ENCODE data around the gene ZBTB46.

Gene ZBTB46

GRCh38 chr20:63828124-63828523 is 2.9 kb downstream of the ZBTB46 start:
- H3K9ac ChIP-seq (ENCODE audit: low read depth, low read length) = no peak overlapping the region
- no peaks in the 10 kb centered on the region for H3K36me3 ChIP-seq (ENCODE audit: control insufficient read depth, insufficient read depth, low read length)
- H3K4me1 ChIP-seq (ENCODE audit: control insufficient read depth, insufficient read depth, low read length) = peaks cover 14% of the 10 kb centered on the region
- no peak overlapping the region for H3K27ac ChIP-seq (ENCODE audit: low read depth, low read length)
- peaks cover 33% of the 10 kb centered on the region for H3K27me3 ChIP-seq (ENCODE audit: control insufficient read depth, insufficient read depth, low read length)
- no peaks in the 10 kb centered on the region for H3K9me3 ChIP-seq (ENCODE audit: control insufficient read depth, insufficient read depth, low read length)
- no peak overlapping the region for H3K4me3 ChIP-seq (ENCODE audit: low read depth, low read length)

GRCh38 chr20:63826753-63827152 is 4.3 kb downstream of the ZBTB46 start:
- Histone ChIP-seq H3K9me3 (ENCODE audit: control insufficient read depth, insufficient read depth, low read length) (no peaks in the 10 kb centered on the region), H3K27ac (ENCODE audit: low read depth, low read length) (no peak overlapping the region), H3K4me1 (ENCODE audit: control insufficient read depth, insufficient read depth, low read length) (peaks cover 14% of the 10 kb centered on the region)

GRCh38 chr20:63825331-63826118 is 5.5 kb downstream of the ZBTB46 start:
- Histone ChIP-seq H3K4me3 (ENCODE audit: low read depth, low read length) (no peak overlapping the region), H3K36me3 (ENCODE audit: control insufficient read depth, insufficient read depth, low read length) (no peaks in the 10 kb centered on the region), H3K9ac (ENCODE audit: low read depth, low read length) (no peak overlapping the region), H3K4me1 (ENCODE audit: control insufficient read depth, insufficient read depth, low read length) (peaks cover 14% of the 10 kb centered on the region), H3K9me3 (ENCODE audit: control insufficient read depth, insufficient read depth, low read length) (no peaks in the 10 kb centered on the region), H3K27ac (ENCODE audit: low read depth, low read length) (no peak overlapping the region), H3K27me3 (ENCODE audit: control insufficient read depth, insufficient read depth, low read length) (peaks cover 15% of the 10 kb centered on the region)

More at GRCh38 chr20:63826753-63827152, 4.3 kb downstream of the ZBTB46 start:
- H3K4me3 ChIP-seq (ENCODE audit: low read depth, low read length) = no peak overlapping the region
- peaks cover 19% of the 10 kb centered on the region for H3K27me3 ChIP-seq (ENCODE audit: control insufficient read depth, insufficient read depth, low read length)
- no peak overlapping the region for H3K9ac ChIP-seq (ENCODE audit: low read depth, low read length)
- H3K36me3 ChIP-seq (ENCODE audit: control insufficient read depth, insufficient read depth, low read length) = no peaks in the 10 kb centered on the region

- Histone ChIP-seq H3K4me1 (ENCODE audit: control insufficient read depth, insufficient read depth, low read length) (0 out of 2 replicates have a peak, but pooled peaks cover 4% of the 10 kb centered on the region), H3K27me3 (ENCODE audit: control insufficient read depth, insufficient read depth, low read length) (0 out of 2 replicates have a peak, but pooled peaks cover 3% of the 10 kb centered on the region), H3K27ac (ENCODE audit: low read depth, low read length) (no peak overlapping the region), H3K36me3 (ENCODE audit: control insufficient read depth, insufficient read depth, low read length) (no peaks in the 10 kb centered on the region), H3K9me3 (ENCODE audit: control insufficient read depth, insufficient read depth, low read length) (no peaks in the 10 kb centered on the region), H3K9ac (ENCODE audit: low read depth, low read length) (no peak overlapping the region), H3K4me3 (ENCODE audit: low read depth, low read length) (no peak overlapping the region)
Observed at GRCh38 chr20:63823691-63824311, 7.3 kb downstream of the ZBTB46 start.

GRCh38 chr20:63822276-63822696 is 8.8 kb downstream of the ZBTB46 start:
- H3K9ac ChIP-seq (ENCODE audit: low read depth, low read length) = no peak overlapping the region
- H3K27ac ChIP-seq (ENCODE audit: low read depth, low read length) = no peak overlapping the region
- H3K9me3 ChIP-seq (ENCODE audit: control insufficient read depth, insufficient read depth, low read length) = no peaks in the 10 kb centered on the region
- no peaks in the 10 kb centered on the region for H3K27me3 ChIP-seq (ENCODE audit: control insufficient read depth, insufficient read depth, low read length)
- H3K4me1 ChIP-seq (ENCODE audit: control insufficient read depth, insufficient read depth, low read length) = no peaks in the 10 kb centered on the region
- no peak overlapping the region for H3K4me3 ChIP-seq (ENCODE audit: low read depth, low read length)
- H3K36me3 ChIP-seq (ENCODE audit: control insufficient read depth, insufficient read depth, low read length) = no peaks in the 10 kb centered on the region

GRCh38 chr20:63821811-63822210 is 9.3 kb downstream of the ZBTB46 start:
- Histone ChIP-seq H3K9ac (ENCODE audit: low read depth, low read length) (no peak overlapping the region), H3K4me1 (ENCODE audit: control insufficient read depth, insufficient read depth, low read length) (no peaks in the 10 kb centered on the region)

GRCh38 chr20:63819224-63819921 is 11.7 kb downstream of the ZBTB46 start:
- Histone ChIP-seq H3K9ac (ENCODE audit: low read depth, low read length) (no peak overlapping the region), H3K9me3 (ENCODE audit: control insufficient read depth, insufficient read depth, low read length) (no peaks in the 10 kb centered on the region), H3K36me3 (ENCODE audit: control insufficient read depth, insufficient read depth, low read length) (no peaks in the 10 kb centered on the region), H3K4me1 (ENCODE audit: control insufficient read depth, insufficient read depth, low read length) (no peaks in the 10 kb centered on the region), H3K4me3 (ENCODE audit: low read depth, low read length) (no peak overlapping the region), H3K27me3 (ENCODE audit: control insufficient read depth, insufficient read depth, low read length) (no peaks in the 10 kb centered on the region), H3K27ac (ENCODE audit: low read depth, low read length) (no peak overlapping the region)

More at GRCh38 chr20:63821811-63822210, 9.3 kb downstream of the ZBTB46 start:
- no peaks in the 10 kb centered on the region for H3K27me3 ChIP-seq (ENCODE audit: control insufficient read depth, insufficient read depth, low read length)
- H3K36me3 ChIP-seq (ENCODE audit: control insufficient read depth, insufficient read depth, low read length) = no peaks in the 10 kb centered on the region
- no peak overlapping the region for H3K4me3 ChIP-seq (ENCODE audit: low read depth, low read length)
- H3K27ac ChIP-seq (ENCODE audit: low read depth, low read length) = no peak overlapping the region
- no peaks in the 10 kb centered on the region for H3K9me3 ChIP-seq (ENCODE audit: control insufficient read depth, insufficient read depth, low read length)

- H3K4me1 ChIP-seq (ENCODE audit: control insufficient read depth, insufficient read depth, low read length) = no peaks in the 10 kb centered on the region
- H3K27ac ChIP-seq (ENCODE audit: low read depth, low read length) = no peak overlapping the region
Observed at GRCh38 chr20:63815615-63816253, 15.3 kb downstream of the ZBTB46 start.

GRCh38 chr20:63814891-63815614 is 16.0 kb downstream of the ZBTB46 start:
- Histone ChIP-seq H3K9me3 (ENCODE audit: control insufficient read depth, insufficient read depth, low read length) (no peaks in the 10 kb centered on the region), H3K27ac (ENCODE audit: low read depth, low read length) (no peak overlapping the region), H3K36me3 (ENCODE audit: control insufficient read depth, insufficient read depth, low read length) (no peaks in the 10 kb centered on the region), H3K4me1 (ENCODE audit: control insufficient read depth, insufficient read depth, low read length) (no peaks in the 10 kb centered on the region), H3K27me3 (ENCODE audit: control insufficient read depth, insufficient read depth, low read length) (no peaks in the 10 kb centered on the region), H3K4me3 (ENCODE audit: low read depth, low read length) (no peak overlapping the region), H3K9ac (ENCODE audit: low read depth, low read length) (no peak overlapping the region)

More at GRCh38 chr20:63815615-63816253, 15.3 kb downstream of the ZBTB46 start:
- no peak overlapping the region for H3K9ac ChIP-seq (ENCODE audit: low read depth, low read length)
- H3K27me3 ChIP-seq (ENCODE audit: control insufficient read depth, insufficient read depth, low read length) = no peaks in the 10 kb centered on the region
- H3K36me3 ChIP-seq (ENCODE audit: control insufficient read depth, insufficient read depth, low read length) = no peaks in the 10 kb centered on the region
- H3K9me3 ChIP-seq (ENCODE audit: control insufficient read depth, insufficient read depth, low read length) = no peaks in the 10 kb centered on the region
- no peak overlapping the region for H3K4me3 ChIP-seq (ENCODE audit: low read depth, low read length)

GRCh38 chr20:63811491-63811875 is 19.6 kb downstream of the ZBTB46 start:
- H3K36me3 ChIP-seq (ENCODE audit: control insufficient read depth, insufficient read depth, low read length) = no peaks in the 10 kb centered on the region
- no peaks in the 10 kb centered on the region for H3K4me1 ChIP-seq (ENCODE audit: control insufficient read depth, insufficient read depth, low read length)
- no peaks in the 10 kb centered on the region for H3K9me3 ChIP-seq (ENCODE audit: control insufficient read depth, insufficient read depth, low read length)
- H3K4me3 ChIP-seq (ENCODE audit: low read depth, low read length) = no peak overlapping the region
- H3K9ac ChIP-seq (ENCODE audit: low read depth, low read length) = no peak overlapping the region
- H3K27ac ChIP-seq (ENCODE audit: low read depth, low read length) = no peak overlapping the region
- H3K27me3 ChIP-seq (ENCODE audit: control insufficient read depth, insufficient read depth, low read length) = no peaks in the 10 kb centered on the region
